ENCODE measurements around the gene MRPS15.
"Not testable (repeated sequence)": the region's sequence is repeated elsewhere in the genome, so short reads cannot be mapped to it uniquely, and the experiment has no call there.

MRPS15 gene

GRCh38 chr1:36463803-36464604 lies at the start of gene MRPS15:
TSS of gene MRPS15 (minus strand) at chr1:36464384. CDS start at chr1:36464275, 109 bp downstream.
- DNase-seq, result peak; percentile 83

- DNase-seq, result no peak
These were observed 48.7 kb upstream of the MRPS15 start for GRCh38 chr1:36512842-36513241.

- DNase-seq, result no peak
These were observed 47.9 kb upstream of the MRPS15 start for GRCh38 chr1:36511804-36512798.

GRCh38 chr1:36511220-36511619 lies 47.0 kb upstream of the MRPS15 start:
- not testable (repeated sequence) for DNase-seq

GRCh38 chr1:36510418-36510817 lies 46.2 kb upstream of the MRPS15 start:
- no peak for DNase-seq

GRCh38 chr1:36508257-36508656 lies 44.1 kb upstream of the MRPS15 start:
- no peak for DNase-seq

GRCh38 chr1:36506276-36506920 lies 42.2 kb upstream of the MRPS15 start:
- DNase-seq, result no peak

- DNase-seq, result no peak
These were observed 39.5 kb upstream of the MRPS15 start for GRCh38 chr1:36503733-36504132.

GRCh38 chr1:36503159-36503558 lies 39.0 kb upstream of the MRPS15 start:
- DNase-seq, result no peak

GRCh38 chr1:36502616-36503015 lies 38.4 kb upstream of the MRPS15 start:
- DNase-seq, result no peak

- DNase-seq, result not testable (repeated sequence)
These were observed 37.7 kb upstream of the MRPS15 start for GRCh38 chr1:36501911-36502310.

- no peak for DNase-seq
These were observed 33.0 kb upstream of the MRPS15 start for GRCh38 chr1:36497207-36497606.

GRCh38 chr1:36494971-36495370 lies 30.8 kb upstream of the MRPS15 start:
- DNase-seq, result no peak

GRCh38 chr1:36493524-36493923 lies 29.3 kb upstream of the MRPS15 start:
- no peak for DNase-seq

- DNase-seq, result no peak
These were observed 28.3 kb upstream of the MRPS15 start for GRCh38 chr1:36492491-36492890.

- DNase-seq, result not testable (repeated sequence)
These were observed 25.3 kb upstream of the MRPS15 start for GRCh38 chr1:36489258-36490051.

- DNase-seq, result no peak
These were observed 23.7 kb upstream of the MRPS15 start for GRCh38 chr1:36487906-36488305.

GRCh38 chr1:36487336-36487725 lies 23.1 kb upstream of the MRPS15 start:
- not testable (repeated sequence) for DNase-seq

- DNase-seq, result no peak
These were observed 22.5 kb upstream of the MRPS15 start for GRCh38 chr1:36486439-36487335.

- DNase-seq, result no peak
These were observed 21.9 kb upstream of the MRPS15 start for GRCh38 chr1:36486093-36486438.

GRCh38 chr1:36484099-36484498 lies 19.9 kb upstream of the MRPS15 start:
- no peak for DNase-seq

Data from KG1 (cell line).